Lower lobe of right lung (tissue), 2 donors: Measurements from ENCODE around the gene C22orf23. TPM values are rescaled to one million over a fixed set of nuclear protein-coding genes. Genes with fewer than 3 reads are reported as not detected.

Source experiments
- ATAC-seq, 2 donors: fragments of 200-7000 bp; cut with Tn5 transposase; one replicate each; pipeline ENCODE4 v1.9.1; 2020 to 2022; ENCODE audit warnings: mild to moderate bottlenecking in 2 of 2, moderate library complexity in 2 of 2
- DNase-seq: peaks from one replicate; pipeline ENCODE4 v3.0.0-alpha.2; 2020
- H3K27ac ChIP-seq: fragments of 200-600 bp; one replicate; pipeline ENCODE4 v1.8.0; 2022
- H3K27me3 ChIP-seq: fragments of 200-600 bp; one replicate; pipeline ENCODE4 v1.8.0; 2022; ENCODE audit warnings: low read depth
- H3K36me3 ChIP-seq: fragments of 200-600 bp; one replicate; pipeline ENCODE4 v1.8.0; 2022; ENCODE audit warnings: mild to moderate bottlenecking
- H3K4me1 ChIP-seq: fragments of 200-600 bp; one replicate; pipeline ENCODE4 v1.8.0; 2022
- H3K4me3 ChIP-seq: fragments of 200-600 bp; one replicate; pipeline ENCODE4 v1.8.0; 2022; ENCODE audit warnings: mild to moderate bottlenecking
- H3K9me3 ChIP-seq: fragments of 200-600 bp; one replicate; pipeline ENCODE4 v1.8.0; 2022
- intact Hi-C: fragments of 100-400 bp; cut with DNase I; formaldehyde crosslinking; loops from one replicate; pipeline ENCODE4 v1.11.0; 2022
- total RNA-seq: library from RNA; stranded (reverse); fragmentation: NEBNext Ultra II Directional; extraction: Animal tissue kit (Norgen Biotek cat#: 25700); gene quantifications from one replicate; pipeline ENCODE4 v1.2.1, GENCODE V29; 2021
- TF ChIP-seq, protein P1 (sequence below): fragments of 200-600 bp; IDR thresholded peaks from one replicate; pipeline ENCODE4 v1.8.0; 2022; ENCODE audit warnings: antibody characterized with exemption, mild to moderate bottlenecking
- donor health status: DM: no; HTN: yes; CAD: no; lungs with severe emphysema.

The C22orf23 gene
- total RNA-seq, 1 donor from 2014 or later, result 1.2 TPM

GRCh38 chr22:37929390-37929789, 24.0 kb downstream of the C22orf23 start:
- Histone ChIP-seq H3K9me3 (no peaks in the 10 kb centered on the region), H3K27me3 (no peaks in the 10 kb centered on the region), H3K27ac (no peak overlapping the region), H3K4me3 (no peak overlapping the region), H3K36me3 (peaks cover 62% of the 10 kb centered on the region), H3K4me1 (peaks cover 40% of the 10 kb centered on the region)
- intact Hi-C loops, result no loop called here
- TF ChIP-seq, protein P1, sequence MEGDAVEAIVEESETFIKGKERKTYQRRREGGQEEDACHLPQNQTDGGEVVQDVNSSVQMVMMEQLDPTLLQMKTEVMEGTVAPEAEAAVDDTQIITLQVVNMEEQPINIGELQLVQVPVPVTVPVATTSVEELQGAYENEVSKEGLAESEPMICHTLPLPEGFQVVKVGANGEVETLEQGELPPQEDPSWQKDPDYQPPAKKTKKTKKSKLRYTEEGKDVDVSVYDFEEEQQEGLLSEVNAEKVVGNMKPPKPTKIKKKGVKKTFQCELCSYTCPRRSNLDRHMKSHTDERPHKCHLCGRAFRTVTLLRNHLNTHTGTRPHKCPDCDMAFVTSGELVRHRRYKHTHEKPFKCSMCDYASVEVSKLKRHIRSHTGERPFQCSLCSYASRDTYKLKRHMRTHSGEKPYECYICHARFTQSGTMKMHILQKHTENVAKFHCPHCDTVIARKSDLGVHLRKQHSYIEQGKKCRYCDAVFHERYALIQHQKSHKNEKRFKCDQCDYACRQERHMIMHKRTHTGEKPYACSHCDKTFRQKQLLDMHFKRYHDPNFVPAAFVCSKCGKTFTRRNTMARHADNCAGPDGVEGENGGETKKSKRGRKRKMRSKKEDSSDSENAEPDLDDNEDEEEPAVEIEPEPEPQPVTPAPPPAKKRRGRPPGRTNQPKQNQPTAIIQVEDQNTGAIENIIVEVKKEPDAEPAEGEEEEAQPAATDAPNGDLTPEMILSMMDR, result no peak
- DNase-seq, result no peak
- no peak for ATAC-seq

GRCh38 chr22:37927637-37927936, 25.8 kb downstream of the C22orf23 start:
- DNase-seq, result no peak
- Histone ChIP-seq H3K36me3 (peaks cover 74% of the 10 kb centered on the region), H3K27ac (no peak overlapping the region), H3K4me1 (peaks cover 23% of the 10 kb centered on the region), H3K4me3 (no peak overlapping the region), H3K9me3 (no peaks in the 10 kb centered on the region), H3K27me3 (no peaks in the 10 kb centered on the region)
- TF ChIP-seq, protein P1, result no peak
- ATAC-seq, result no peak
- intact Hi-C loops, result no loop called here

DNA sequence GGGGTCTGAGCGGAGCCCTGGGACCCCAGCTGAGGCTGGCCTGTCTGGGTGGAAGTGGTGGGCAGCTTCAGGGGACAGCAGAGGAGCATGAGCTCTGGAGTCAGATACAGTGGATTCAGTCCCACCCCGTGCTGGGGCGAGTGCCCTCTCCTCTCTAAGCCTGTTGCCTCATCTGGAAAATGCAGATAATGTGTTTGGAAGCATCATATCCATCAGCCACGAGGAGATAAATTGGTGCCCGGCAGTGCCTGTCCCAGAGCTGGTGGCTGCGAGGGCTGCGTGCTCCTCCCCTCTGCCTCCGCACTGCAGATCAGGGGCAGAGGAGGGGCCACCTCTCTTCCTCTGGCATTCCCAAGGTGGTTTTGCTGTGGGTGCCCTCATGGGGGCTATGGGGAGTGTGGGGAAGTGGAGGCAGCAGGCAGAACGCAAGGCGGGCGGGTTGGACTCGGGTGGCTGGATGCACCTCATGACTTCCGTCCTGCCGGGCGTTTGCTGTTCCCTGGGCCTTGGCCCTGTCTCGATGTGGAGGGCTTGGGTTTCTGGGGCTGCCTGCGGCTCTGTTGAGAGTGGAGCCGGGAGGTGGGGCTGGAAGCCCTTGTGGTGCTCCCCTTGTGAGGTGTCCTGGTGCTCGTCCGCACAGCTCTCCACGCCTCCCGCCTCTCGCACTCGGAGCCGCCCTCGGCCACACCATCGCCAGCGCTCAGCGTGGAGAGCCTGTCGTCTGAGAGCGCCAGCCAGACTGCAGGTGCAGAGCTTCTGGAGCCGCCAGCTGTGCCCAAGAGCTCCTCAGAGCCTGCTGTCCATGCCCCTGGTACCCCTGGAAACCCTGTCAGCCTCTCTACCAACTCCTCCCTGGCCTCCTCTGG, 26.4 kb downstream of the C22orf23 start:
- no peaks in the 10 kb centered on the region for H3K9me3 ChIP-seq
- no peak overlapping the region for H3K27ac ChIP-seq
- ATAC-seq, result no peak
- intact Hi-C loops, result no loop called here
- H3K36me3 ChIP-seq, result peaks cover 77% of the 10 kb centered on the region
- no peak overlapping the region for H3K4me3 ChIP-seq
- TF ChIP-seq, protein P1, result no peak
- H3K4me1 ChIP-seq, result peaks cover 19% of the 10 kb centered on the region
- DNase-seq, result no peak
- H3K27me3 ChIP-seq, result no peaks in the 10 kb centered on the region

GRCh38 chr22:37926358-37926757, 27.0 kb downstream of the C22orf23 start:
- Histone ChIP-seq H3K27me3 (no peaks in the 10 kb centered on the region), H3K36me3 (peaks cover 80% of the 10 kb centered on the region), H3K4me3 (no peak overlapping the region), H3K9me3 (no peaks in the 10 kb centered on the region), H3K27ac (no peak overlapping the region), H3K4me1 (peaks cover 13% of the 10 kb centered on the region)
- ATAC-seq (no peak), DNase-seq (no peak)
- intact Hi-C loops, result no loop called here
- TF ChIP-seq, protein P1, result no peak

GRCh38 chr22:37925767-37926166, 27.6 kb downstream of the C22orf23 start:
- Histone ChIP-seq H3K27ac (no peak overlapping the region), H3K4me1 (peaks cover 7% of the 10 kb centered on the region), H3K9me3 (no peaks in the 10 kb centered on the region), H3K4me3 (no peak overlapping the region), H3K36me3 (peaks cover 85% of the 10 kb centered on the region), H3K27me3 (no peaks in the 10 kb centered on the region)
- intact Hi-C loops, result no loop called here
- ATAC-seq, result no peak
- DNase-seq, result no peak
- TF ChIP-seq, protein P1, result no peak
